NCI-H2227 (cell line): ENCODE measurements around the gene ANKHD1.
"Not testable (repeated sequence)": the region's sequence is repeated elsewhere in the genome, so short reads cannot be mapped to it uniquely, and the experiment has no call there.

Experiments used
- DNase-seq: peaks from one replicate; lab custom pipeline; 2025; ENCODE audit not compliant: unreplicated experiment; lab: John Stamatoyannopoulos, UW

ANKHD1 gene

GRCh38 chr5:140423609-140424008 is 22.0 kb downstream of the ANKHD1 start:
- DNase-seq: no peak

- DNase-seq: no peak
These were observed 22.5 kb downstream of the ANKHD1 start for GRCh38 chr5:140424135-140424534.

GRCh38 chr5:140427726-140428125 is 26.1 kb downstream of the ANKHD1 start:
- DNase-seq: not testable (repeated sequence)

- DNase-seq: no peak
These were observed 28.1 kb downstream of the ANKHD1 start for GRCh38 chr5:140429724-140430123.

- no peak for DNase-seq
These were observed 30.6 kb downstream of the ANKHD1 start for GRCh38 chr5:140432212-140432611.

GRCh38 chr5:140432916-140433315 is 31.3 kb downstream of the ANKHD1 start:
- DNase-seq: no peak

- DNase-seq: not testable (repeated sequence)
These were observed 55.7 kb downstream of the ANKHD1 start for GRCh38 chr5:140457368-140457767.

GRCh38 chr5:140466981-140467742 is 65.5 kb downstream of the ANKHD1 start:
- no peak for DNase-seq

GRCh38 chr5:140468188-140468587 is 66.6 kb downstream of the ANKHD1 start:
- no peak for DNase-seq

GRCh38 chr5:140469259-140469658 is 67.6 kb downstream of the ANKHD1 start:
- DNase-seq: no peak

GRCh38 chr5:140480310-140481014 is 78.8 kb downstream of the ANKHD1 start:
- DNase-seq: no peak

GRCh38 chr5:140481758-140482157 is 80.1 kb downstream of the ANKHD1 start:
- DNase-seq: no peak

- no peak for DNase-seq
These were observed 81.4 kb downstream of the ANKHD1 start for GRCh38 chr5:140483055-140483454.

GRCh38 chr5:140488141-140488540 is 86.5 kb downstream of the ANKHD1 start:
- not testable (repeated sequence) for DNase-seq

- DNase-seq: no peak
These were observed 87.3 kb downstream of the ANKHD1 start for GRCh38 chr5:140488914-140489313.

GRCh38 chr5:140497897-140498296 is 96.3 kb downstream of the ANKHD1 start:
- DNase-seq: no peak

- DNase-seq: no peak
These were observed 97.0 kb downstream of the ANKHD1 start for GRCh38 chr5:140498591-140498990.

- DNase-seq: no peak
These were observed 101.2 kb downstream of the ANKHD1 start for GRCh38 chr5:140502834-140503233.

- no peak for DNase-seq
These were observed 108.3 kb downstream of the ANKHD1 start for GRCh38 chr5:140509898-140510297.

- DNase-seq: no peak
These were observed 111.5 kb downstream of the ANKHD1 start for GRCh38 chr5:140513124-140513523.

GRCh38 chr5:140524003-140524402 is 122.4 kb downstream of the ANKHD1 start:
- no peak for DNase-seq

- no peak for DNase-seq
These were observed 138.6 kb downstream of the ANKHD1 start for GRCh38 chr5:140540227-140540626.
